HEK293 (cell line): Measurements from ENCODE around the gene EPO.

Experiments
- EGR2 ChIP-seq: fragments of 450-650 bp; formaldehyde crosslinking; IDR thresholded peaks from 2 replicates; pipeline ENCODE4 v1.5.1; 2016; ENCODE audit warnings: low read depth, missing biosample characterization, missing genetic modification characterization
- GLI2 ChIP-seq: fragments of 450-650 bp; formaldehyde crosslinking; IDR thresholded peaks from 2 replicates; pipeline ENCODE4; 2017; ENCODE audit warnings: missing biosample characterization, missing genetic modification characterization, low read depth, borderline replicate concordance
- HOXA7 ChIP-seq: sonication (generic); formaldehyde crosslinking; IDR thresholded peaks from 2 replicates; pipeline ENCODE4 v1.8.1; 2022; ENCODE audit warnings: missing genetic modification reagents, borderline replicate concordance
- HOXC10 ChIP-seq: sonication (generic); formaldehyde crosslinking; IDR thresholded peaks from 2 replicates; pipeline ENCODE4 v1.8.1; 2023; ENCODE audit warnings: mild to moderate bottlenecking, missing genetic modification reagents
- KLF10 ChIP-seq: fragments of 450-650 bp; IDR thresholded peaks from 2 replicates; pipeline ENCODE4 v1.5.1; 2018; ENCODE audit warnings: missing biosample characterization, mild to moderate bottlenecking, missing genetic modification characterization
- MZF1 ChIP-seq: fragments of 450-650 bp; formaldehyde crosslinking; IDR thresholded peaks from 2 replicates; pipeline ENCODE4 v1.5.1; 2017; ENCODE audit warnings: missing biosample characterization, missing genetic modification characterization, borderline replicate concordance
- SCRT2 ChIP-seq: fragments of 450-650 bp; formaldehyde crosslinking; IDR thresholded peaks from 2 replicates; pipeline ENCODE4 v1.5.1; 2016; ENCODE audit warnings: missing biosample characterization, missing genetic modification characterization
- ZEB2 ChIP-seq: fragments of 450-650 bp; formaldehyde crosslinking; IDR thresholded peaks from 2 replicates; pipeline ENCODE4 v1.5.1; 2016; ENCODE audit warnings: missing biosample characterization, missing genetic modification characterization
- ZFHX2 ChIP-seq: fragments of 450-650 bp; formaldehyde crosslinking; conservative IDR thresholded peaks from 2 replicates; pipeline ENCODE4 v1.5.1; 2016; ENCODE audit warnings: missing biosample characterization, missing genetic modification characterization
- ZFP69B ChIP-seq: fragments of 450-650 bp; formaldehyde crosslinking; IDR thresholded peaks from 2 replicates; pipeline ENCODE4 v1.5.1; 2016; ENCODE audit warnings: missing biosample characterization, missing genetic modification characterization
- ZNF211 ChIP-seq: fragments of 450-650 bp; formaldehyde crosslinking; IDR thresholded peaks from 2 replicates; pipeline ENCODE4 v1.5.1; 2016; ENCODE audit warnings: low read depth, missing biosample characterization, missing genetic modification characterization
- ZNF214 ChIP-seq: fragments of 450-650 bp; formaldehyde crosslinking; IDR thresholded peaks from 2 replicates; pipeline ENCODE4 v1.5.1; 2017; ENCODE audit warnings: missing biosample characterization, mild to moderate bottlenecking, missing genetic modification characterization, borderline replicate concordance
- ZNF266 ChIP-seq: fragments of 450-650 bp; formaldehyde crosslinking; IDR thresholded peaks from 2 replicates; pipeline ENCODE4 v1.5.1; 2016; ENCODE audit warnings: missing biosample characterization, missing genetic modification characterization, low read depth
- ZNF501 ChIP-seq: fragments of 450-650 bp; formaldehyde crosslinking; IDR thresholded peaks from 2 replicates; pipeline ENCODE4 v1.5.1; 2016; ENCODE audit warnings: missing biosample characterization, missing genetic modification characterization
- ZNF514 ChIP-seq: fragments of 450-650 bp; formaldehyde crosslinking; IDR thresholded peaks from 2 replicates; pipeline ENCODE4 v1.5.1; 2016; ENCODE audit warnings: missing biosample characterization, missing genetic modification characterization
- ZNF560 ChIP-seq: fragments of 450-650 bp; formaldehyde crosslinking; IDR thresholded peaks from 2 replicates; pipeline ENCODE4 v1.5.1; 2017; ENCODE audit warnings: missing biosample characterization, missing genetic modification characterization, borderline replicate concordance
- ZNF571 ChIP-seq: fragments of 450-650 bp; formaldehyde crosslinking; IDR thresholded peaks from 2 replicates; pipeline ENCODE4 v1.5.0; 2017; ENCODE audit warnings: missing biosample characterization, missing genetic modification characterization
- ZNF621 ChIP-seq: fragments of 450-650 bp; formaldehyde crosslinking; IDR thresholded peaks from 2 replicates; pipeline ENCODE4 v1.5.1; 2017; ENCODE audit warnings: missing biosample characterization, missing genetic modification characterization
- ZNF658 ChIP-seq: fragments of 450-650 bp; formaldehyde crosslinking; IDR thresholded peaks from 2 replicates; pipeline ENCODE4; 2016; ENCODE audit warnings: missing biosample characterization, missing genetic modification characterization
- ZNF701 ChIP-seq: fragments of 450-650 bp; formaldehyde crosslinking; IDR thresholded peaks from 2 replicates; pipeline ENCODE4 v1.5.1; 2016; ENCODE audit warnings: missing biosample characterization, missing genetic modification characterization
- ZNF76 ChIP-seq: fragments of 450-650 bp; formaldehyde crosslinking; IDR thresholded peaks from 2 replicates; pipeline ENCODE4; 2016; ENCODE audit warnings: low read depth, missing biosample characterization, missing genetic modification characterization, borderline replicate concordance
- TF ChIP-seq, protein P1 (sequence below): fragments of 450-650 bp; formaldehyde crosslinking; IDR thresholded peaks from 2 replicates; pipeline ENCODE4 v1.5.0; 2017; ENCODE audit warnings: missing biosample characterization, missing genetic modification characterization, borderline replicate concordance
- TF ChIP-seq, protein P2 (sequence below): fragments of 450-650 bp; formaldehyde crosslinking; optimal IDR thresholded peaks from 2 replicates; pipeline ENCODE3; 2016; ENCODE audit warnings: missing biosample characterization, mild to moderate bottlenecking, missing genetic modification characterization
- TF ChIP-seq, protein P3 (sequence below): IDR thresholded peaks from 2 replicates; pipeline ENCODE4 v1.6.1; 2011; ENCODE audit warnings: mild to moderate bottlenecking, low read depth, low read length, borderline replicate concordance
- TF ChIP-seq, protein P4 (sequence below): fragments of 450-650 bp; formaldehyde crosslinking; conservative IDR thresholded peaks from 2 replicates; pipeline ENCODE4 v1.5.1; 2016; ENCODE audit warnings: low read depth, missing biosample characterization, missing genetic modification characterization
- TF ChIP-seq, protein P5 (sequence below): fragments of 450-650 bp; formaldehyde crosslinking; IDR thresholded peaks from 2 replicates; pipeline ENCODE4 v1.5.1; 2016; ENCODE audit warnings: missing biosample characterization, missing genetic modification characterization
- TF ChIP-seq, protein P6 (sequence below): fragments of 450-650 bp; formaldehyde crosslinking; IDR thresholded peaks from 2 replicates; pipeline ENCODE4 v1.5.1; 2016; ENCODE audit warnings: missing biosample characterization, missing genetic modification characterization

Gene EPO

DNA sequence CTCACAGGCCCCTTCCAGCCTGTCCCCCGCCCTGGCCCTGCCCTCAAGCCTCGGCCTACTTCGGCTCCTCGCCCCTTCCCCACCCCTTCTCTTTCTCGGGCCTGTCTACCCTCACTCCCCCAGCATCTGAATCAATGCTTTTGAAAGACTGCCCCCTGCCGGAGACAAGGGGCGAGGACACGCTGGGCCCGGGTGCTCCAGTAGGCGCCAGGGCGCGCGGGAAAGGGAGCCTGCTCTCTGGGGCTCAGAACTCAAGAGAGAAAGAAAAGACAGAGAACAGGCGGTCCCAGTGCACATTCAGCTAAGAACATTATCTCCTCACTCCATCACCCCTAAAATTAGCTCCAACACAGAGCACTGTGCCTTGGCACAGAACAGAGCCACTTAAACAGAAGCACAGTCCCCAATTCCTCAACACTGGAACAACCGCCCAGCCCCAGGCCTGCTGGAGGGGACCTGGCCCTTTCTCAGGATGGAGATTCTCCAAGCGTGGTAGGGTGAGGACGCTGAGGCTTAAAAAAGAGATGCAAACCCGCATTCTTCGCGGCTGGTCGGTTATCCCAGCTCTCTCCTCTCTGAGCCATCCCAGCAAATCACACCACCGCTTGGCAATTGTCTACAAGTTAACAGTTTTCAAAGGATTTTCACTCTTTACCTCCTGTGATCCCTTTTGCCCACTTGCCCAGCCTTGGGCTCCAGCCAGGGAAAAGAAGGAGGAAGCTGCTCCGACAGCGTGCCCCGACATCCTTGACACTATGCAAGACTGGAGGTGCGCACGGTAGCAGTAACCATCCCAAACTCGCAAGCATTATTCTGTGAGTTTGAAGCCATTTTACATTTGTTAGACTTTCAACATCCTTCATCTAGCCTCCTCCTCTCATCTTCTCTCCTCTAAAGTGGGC, 28.3 kb upstream of the EPO start (continued):
- TF ChIP-seq, protein P1, sequence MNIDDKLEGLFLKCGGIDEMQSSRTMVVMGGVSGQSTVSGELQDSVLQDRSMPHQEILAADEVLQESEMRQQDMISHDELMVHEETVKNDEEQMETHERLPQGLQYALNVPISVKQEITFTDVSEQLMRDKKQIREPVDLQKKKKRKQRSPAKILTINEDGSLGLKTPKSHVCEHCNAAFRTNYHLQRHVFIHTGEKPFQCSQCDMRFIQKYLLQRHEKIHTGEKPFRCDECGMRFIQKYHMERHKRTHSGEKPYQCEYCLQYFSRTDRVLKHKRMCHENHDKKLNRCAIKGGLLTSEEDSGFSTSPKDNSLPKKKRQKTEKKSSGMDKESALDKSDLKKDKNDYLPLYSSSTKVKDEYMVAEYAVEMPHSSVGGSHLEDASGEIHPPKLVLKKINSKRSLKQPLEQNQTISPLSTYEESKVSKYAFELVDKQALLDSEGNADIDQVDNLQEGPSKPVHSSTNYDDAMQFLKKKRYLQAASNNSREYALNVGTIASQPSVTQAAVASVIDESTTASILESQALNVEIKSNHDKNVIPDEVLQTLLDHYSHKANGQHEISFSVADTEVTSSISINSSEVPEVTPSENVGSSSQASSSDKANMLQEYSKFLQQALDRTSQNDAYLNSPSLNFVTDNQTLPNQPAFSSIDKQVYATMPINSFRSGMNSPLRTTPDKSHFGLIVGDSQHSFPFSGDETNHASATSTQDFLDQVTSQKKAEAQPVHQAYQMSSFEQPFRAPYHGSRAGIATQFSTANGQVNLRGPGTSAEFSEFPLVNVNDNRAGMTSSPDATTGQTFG (tag by site-specific recombination), result no peak
- no peak for TF ChIP-seq GLI2
- TF ChIP-seq HOXC10, result no peak
- TF ChIP-seq ZNF514, result no peak
- TF ChIP-seq KLF10 (tag by site-specific recombination), result peak; percentile 22; the same call in 1 of the 2 replicates
- TF ChIP-seq ZNF266, result no peak
- no peak for TF ChIP-seq ZNF621 (tag by site-specific recombination)
- no peak for TF ChIP-seq SCRT2 (tag by site-specific recombination)
- no peak for TF ChIP-seq ZNF560 (tag by site-specific recombination)
- TF ChIP-seq ZEB2 (tag by site-specific recombination), result 0 out of 2 replicates have a peak, but pooled peaks have one; percentile 17
- TF ChIP-seq, protein P2, sequence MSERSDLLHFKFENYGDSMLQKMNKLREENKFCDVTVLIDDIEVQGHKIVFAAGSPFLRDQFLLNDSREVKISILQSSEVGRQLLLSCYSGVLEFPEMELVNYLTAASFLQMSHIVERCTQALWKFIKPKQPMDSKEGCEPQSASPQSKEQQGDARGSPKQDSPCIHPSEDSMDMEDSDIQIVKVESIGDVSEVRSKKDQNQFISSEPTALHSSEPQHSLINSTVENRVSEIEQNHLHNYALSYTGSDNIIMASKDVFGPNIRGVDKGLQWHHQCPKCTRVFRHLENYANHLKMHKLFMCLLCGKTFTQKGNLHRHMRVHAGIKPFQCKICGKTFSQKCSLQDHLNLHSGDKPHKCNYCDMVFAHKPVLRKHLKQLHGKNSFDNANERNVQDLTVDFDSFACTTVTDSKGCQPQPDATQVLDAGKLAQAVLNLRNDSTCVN (tag by site-specific recombination), result peak; percentile 51
- TF ChIP-seq ZFHX2 (tag by site-specific recombination), result no peak; the same call in 1 of the 2 replicates
- TF ChIP-seq, protein P3, sequence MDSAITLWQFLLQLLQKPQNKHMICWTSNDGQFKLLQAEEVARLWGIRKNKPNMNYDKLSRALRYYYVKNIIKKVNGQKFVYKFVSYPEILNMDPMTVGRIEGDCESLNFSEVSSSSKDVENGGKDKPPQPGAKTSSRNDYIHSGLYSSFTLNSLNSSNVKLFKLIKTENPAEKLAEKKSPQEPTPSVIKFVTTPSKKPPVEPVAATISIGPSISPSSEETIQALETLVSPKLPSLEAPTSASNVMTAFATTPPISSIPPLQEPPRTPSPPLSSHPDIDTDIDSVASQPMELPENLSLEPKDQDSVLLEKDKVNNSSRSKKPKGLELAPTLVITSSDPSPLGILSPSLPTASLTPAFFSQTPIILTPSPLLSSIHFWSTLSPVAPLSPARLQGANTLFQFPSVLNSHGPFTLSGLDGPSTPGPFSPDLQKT, result no peak
- TF ChIP-seq, protein P4, sequence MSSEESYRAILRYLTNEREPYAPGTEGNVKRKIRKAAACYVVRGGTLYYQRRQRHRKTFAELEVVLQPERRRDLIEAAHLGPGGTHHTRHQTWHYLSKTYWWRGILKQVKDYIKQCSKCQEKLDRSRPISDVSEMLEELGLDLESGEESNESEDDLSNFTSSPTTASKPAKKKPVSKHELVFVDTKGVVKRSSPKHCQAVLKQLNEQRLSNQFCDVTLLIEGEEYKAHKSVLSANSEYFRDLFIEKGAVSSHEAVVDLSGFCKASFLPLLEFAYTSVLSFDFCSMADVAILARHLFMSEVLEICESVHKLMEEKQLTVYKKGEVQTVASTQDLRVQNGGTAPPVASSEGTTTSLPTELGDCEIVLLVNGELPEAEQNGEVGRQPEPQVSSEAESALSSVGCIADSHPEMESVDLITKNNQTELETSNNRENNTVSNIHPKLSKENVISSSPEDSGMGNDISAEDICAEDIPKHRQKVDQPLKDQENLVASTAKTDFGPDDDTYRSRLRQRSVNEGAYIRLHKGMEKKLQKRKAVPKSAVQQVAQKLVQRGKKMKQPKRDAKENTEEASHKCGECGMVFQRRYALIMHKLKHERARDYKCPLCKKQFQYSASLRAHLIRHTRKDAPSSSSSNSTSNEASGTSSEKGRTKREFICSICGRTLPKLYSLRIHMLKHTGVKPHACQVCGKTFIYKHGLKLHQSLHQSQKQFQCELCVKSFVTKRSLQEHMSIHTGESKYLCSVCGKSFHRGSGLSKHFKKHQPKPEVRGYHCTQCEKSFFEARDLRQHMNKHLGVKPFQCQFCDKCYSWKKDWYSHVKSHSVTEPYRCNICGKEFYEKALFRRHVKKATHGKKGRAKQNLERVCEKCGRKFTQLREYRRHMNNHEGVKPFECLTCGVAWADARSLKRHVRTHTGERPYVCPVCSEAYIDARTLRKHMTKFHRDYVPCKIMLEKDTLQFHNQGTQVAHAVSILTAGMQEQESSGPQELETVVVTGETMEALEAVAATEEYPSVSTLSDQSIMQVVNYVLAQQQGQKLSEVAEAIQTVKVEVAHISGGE (tag by site-specific recombination), result no peak
- TF ChIP-seq ZNF701 (tag by site-specific recombination), result no peak
- TF ChIP-seq ZNF214 (tag by site-specific recombination), result no peak
- TF ChIP-seq ZNF211, result no peak
- no peak for TF ChIP-seq ZNF76 (tag by site-specific recombination)
- TF ChIP-seq, protein P5, sequence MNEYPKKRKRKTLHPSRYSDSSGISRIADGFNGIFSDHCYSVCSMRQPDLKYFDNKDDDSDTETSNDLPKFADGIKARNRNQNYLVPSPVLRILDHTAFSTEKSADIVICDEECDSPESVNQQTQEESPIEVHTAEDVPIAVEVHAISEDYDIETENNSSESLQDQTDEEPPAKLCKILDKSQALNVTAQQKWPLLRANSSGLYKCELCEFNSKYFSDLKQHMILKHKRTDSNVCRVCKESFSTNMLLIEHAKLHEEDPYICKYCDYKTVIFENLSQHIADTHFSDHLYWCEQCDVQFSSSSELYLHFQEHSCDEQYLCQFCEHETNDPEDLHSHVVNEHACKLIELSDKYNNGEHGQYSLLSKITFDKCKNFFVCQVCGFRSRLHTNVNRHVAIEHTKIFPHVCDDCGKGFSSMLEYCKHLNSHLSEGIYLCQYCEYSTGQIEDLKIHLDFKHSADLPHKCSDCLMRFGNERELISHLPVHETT (tag by site-specific recombination), result no peak
- no peak for TF ChIP-seq HOXA7 (CRISPR knock-in tag)
- peak; percentile 37; the same call in 1 of the 2 replicates for TF ChIP-seq ZNF501
- TF ChIP-seq, protein P6, sequence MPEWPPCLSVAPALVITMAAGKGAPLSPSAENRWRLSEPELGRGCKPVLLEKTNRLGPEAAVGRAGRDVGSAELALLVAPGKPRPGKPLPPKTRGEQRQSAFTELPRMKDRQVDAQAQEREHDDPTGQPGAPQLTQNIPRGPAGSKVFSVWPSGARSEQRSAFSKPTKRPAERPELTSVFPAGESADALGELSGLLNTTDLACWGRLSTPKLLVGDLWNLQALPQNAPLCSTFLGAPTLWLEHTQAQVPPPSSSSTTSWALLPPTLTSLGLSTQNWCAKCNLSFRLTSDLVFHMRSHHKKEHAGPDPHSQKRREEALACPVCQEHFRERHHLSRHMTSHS (tag by site-specific recombination), result no peak
- TF ChIP-seq ZFP69B (tag by site-specific recombination), result 0 out of 2 replicates have a peak, but pooled peaks have one; percentile 34
- no peak for TF ChIP-seq MZF1 (tag by site-specific recombination)
- no peak for TF ChIP-seq ZNF658
- no peak for TF ChIP-seq ZNF571 (tag by site-specific recombination)
- no peak for TF ChIP-seq EGR2 (tag by site-specific recombination)
